ENCODE results near the gene ARHGAP28.

DNA sequence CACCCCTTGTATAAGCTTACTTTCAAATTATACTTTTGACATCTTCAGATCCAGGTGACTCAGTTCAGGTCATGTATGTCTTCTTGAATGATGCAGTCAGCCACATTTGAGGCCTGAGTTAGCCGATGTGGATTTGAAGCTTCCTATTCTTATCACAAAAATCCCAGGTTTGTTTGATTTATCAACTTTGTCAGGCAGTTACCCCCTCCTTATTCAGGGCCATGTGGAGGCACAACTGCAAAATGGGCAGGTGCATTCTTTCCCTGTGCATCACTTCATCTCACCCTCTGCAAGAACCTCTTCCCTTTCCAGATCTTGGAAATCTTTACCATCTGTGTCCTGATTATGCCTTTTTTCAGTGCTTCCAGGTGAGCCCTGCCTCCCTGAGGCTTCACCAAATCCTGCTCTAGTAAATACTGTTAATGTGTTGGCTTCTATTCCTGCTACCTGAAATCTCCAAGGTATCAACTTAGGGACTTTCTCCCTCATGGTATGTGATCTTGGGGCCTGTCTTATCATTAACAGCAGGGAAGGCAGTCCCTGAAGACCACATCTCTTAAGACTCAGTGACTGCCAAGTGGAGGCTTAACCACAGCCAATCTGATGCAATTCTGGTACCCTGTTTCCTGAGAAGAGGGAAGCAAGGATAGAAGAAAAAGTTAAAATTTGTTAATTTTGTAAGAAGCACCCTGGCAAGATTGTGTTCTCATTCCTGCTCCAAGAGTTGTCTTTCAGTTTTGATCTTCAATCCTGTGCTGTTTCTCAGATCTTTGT is 9.4 kb upstream of the ARHGAP28 start:
- TF ChIP-seq, protein P1, sequence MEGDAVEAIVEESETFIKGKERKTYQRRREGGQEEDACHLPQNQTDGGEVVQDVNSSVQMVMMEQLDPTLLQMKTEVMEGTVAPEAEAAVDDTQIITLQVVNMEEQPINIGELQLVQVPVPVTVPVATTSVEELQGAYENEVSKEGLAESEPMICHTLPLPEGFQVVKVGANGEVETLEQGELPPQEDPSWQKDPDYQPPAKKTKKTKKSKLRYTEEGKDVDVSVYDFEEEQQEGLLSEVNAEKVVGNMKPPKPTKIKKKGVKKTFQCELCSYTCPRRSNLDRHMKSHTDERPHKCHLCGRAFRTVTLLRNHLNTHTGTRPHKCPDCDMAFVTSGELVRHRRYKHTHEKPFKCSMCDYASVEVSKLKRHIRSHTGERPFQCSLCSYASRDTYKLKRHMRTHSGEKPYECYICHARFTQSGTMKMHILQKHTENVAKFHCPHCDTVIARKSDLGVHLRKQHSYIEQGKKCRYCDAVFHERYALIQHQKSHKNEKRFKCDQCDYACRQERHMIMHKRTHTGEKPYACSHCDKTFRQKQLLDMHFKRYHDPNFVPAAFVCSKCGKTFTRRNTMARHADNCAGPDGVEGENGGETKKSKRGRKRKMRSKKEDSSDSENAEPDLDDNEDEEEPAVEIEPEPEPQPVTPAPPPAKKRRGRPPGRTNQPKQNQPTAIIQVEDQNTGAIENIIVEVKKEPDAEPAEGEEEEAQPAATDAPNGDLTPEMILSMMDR (IDR thresholded peaks at IDR 0.05) = no peak
- no peak for TF ChIP-seq POLR2A (IDR thresholded peaks at IDR 0.05)
